Ovary (tissue), 3 donors: ENCODE data around the gene SHC3.

Experiments used
- CTCF ChIP-seq, 3 donors: fragments of 450-650 bp in 2 of 3; fragments of 200-600 bp in 1 of 3; IDR thresholded peaks; one replicate each; pipeline versions ENCODE4 v1.5.1 to v1.8.0; 2016 to 2022; ENCODE audit warnings: antibody characterized with exemption in 3 of 3, mild to moderate bottlenecking in 1 of 3
- EP300 ChIP-seq: sonication (generic); formaldehyde crosslinking; IDR thresholded peaks from one replicate; pipeline ENCODE4 v1.6.1; 2017; ENCODE audit warnings: antibody characterized with exemption
- POLR2A ChIP-seq: fragments of 450-650 bp; IDR thresholded peaks from one replicate; pipeline ENCODE4 v1.6.1; 2017; ENCODE audit warnings: antibody characterized with exemption, mild to moderate bottlenecking, moderate library complexity
- donor health status: DM: no; HTN: no; CAD: no.

- TF ChIP-seq CTCF (IDR thresholded peaks at IDR 0.05) (no peak), POLR2A (no peak), EP300 (no peak)
Observed at GRCh38 chr9:89166852-89167251, 11.8 kb downstream of the SHC3 start.
